GM21737 (cell line): ENCODE measurements around the gene PKM.
"Not testable (repeated sequence)": the region's sequence is repeated elsewhere in the genome, so short reads cannot be mapped to it uniquely, and the experiment has no call there.

Source experiments
- ATAC-seq: cut with Tn5 transposase; IDR thresholded peaks from one replicate; pipeline ENCODE4 v1.9.1; 2021; ENCODE audit warnings: mild to moderate bottlenecking, moderate library complexity; ENCODE audit not compliant: unreplicated experiment

PKM gene

GRCh38 chr15:72179950-72180581 lies 50.9 kb downstream of the PKM start:
- no peak for ATAC-seq

- no peak for ATAC-seq
Measured at GRCh38 chr15:72178976-72179585, 51.9 kb downstream of the PKM start.

- no peak for ATAC-seq
Measured at GRCh38 chr15:72176743-72177142, 54.2 kb downstream of the PKM start.

GRCh38 chr15:72176159-72176558 lies 54.8 kb downstream of the PKM start:
- ATAC-seq = no peak

GRCh38 chr15:72175186-72176044 lies 55.6 kb downstream of the PKM start:
- no peak for ATAC-seq

GRCh38 chr15:72174551-72175165 lies 56.3 kb downstream of the PKM start:
- ATAC-seq = no peak

- no peak for ATAC-seq
Measured at GRCh38 chr15:72173864-72174550, 57.0 kb downstream of the PKM start.

GRCh38 chr15:72173401-72173800 lies 57.6 kb downstream of the PKM start:
- no peak for ATAC-seq

- ATAC-seq = no peak
Measured at GRCh38 chr15:72172796-72173195, 58.2 kb downstream of the PKM start.

- not testable (repeated sequence) for ATAC-seq
Measured at GRCh38 chr15:72171978-72172377, 59.0 kb downstream of the PKM start.

- no peak for ATAC-seq
Measured at GRCh38 chr15:72170691-72171090, 60.3 kb downstream of the PKM start.

- no peak for ATAC-seq
Measured at GRCh38 chr15:72169921-72170611, 60.9 kb downstream of the PKM start.

GRCh38 chr15:72169236-72169920 lies 61.6 kb downstream of the PKM start:
- ATAC-seq = no peak

GRCh38 chr15:72168808-72169190 lies 62.2 kb downstream of the PKM start:
- no peak for ATAC-seq

- ATAC-seq = no peak
Measured at GRCh38 chr15:72168131-72168807, 62.7 kb downstream of the PKM start.

- ATAC-seq = no peak
Measured at GRCh38 chr15:72167445-72167844, 63.5 kb downstream of the PKM start.

GRCh38 chr15:72166716-72167417 lies 64.1 kb downstream of the PKM start:
- ATAC-seq = no peak

- ATAC-seq = no peak
Measured at GRCh38 chr15:72163719-72164118, 67.3 kb downstream of the PKM start.

GRCh38 chr15:72162569-72162968 lies 68.4 kb downstream of the PKM start:
- ATAC-seq = no peak
